PC-9 (cell line): ENCODE measurements around the gene SRPK1. TPM values are rescaled to one million over a fixed set of nuclear protein-coding genes. Genes with fewer than 3 reads are reported as not detected.
"Not testable (repeated sequence)": the region's sequence is repeated elsewhere in the genome, so short reads cannot be mapped to it uniquely, and the experiment has no call there.

ENCODE experiments used
- BruUV-seq: library from RNA; stranded (reverse); fragments of 400-500 nt; replicated peaks from 2 replicates; lab custom pipeline; 2021; lab: Mats Ljungman, UMichigan
- CTCF ChIA-PET: fragments of 300-600 bp; sonication (Branson Sonifier 250); formaldehyde crosslinking; loops from one replicate; lab custom pipeline; 2022; ENCODE audit warnings: antibody characterized with exemption; lab: Charles Lee
- POLR2A ChIA-PET: fragments of 300-600 bp; sonication (Branson Sonifier 250); formaldehyde crosslinking; loops from one replicate; lab custom pipeline; 2022; ENCODE audit warnings: antibody characterized with exemption; ENCODE audit not compliant: unreplicated experiment; lab: Charles Lee
- DNase-seq, 2 experiments: peaks; one replicate each; pipeline versions ENCODE4 v3.0.0 to v3.0.0-alpha.2; 2015 to 2022; ENCODE audit warnings: mixed read lengths in 1 of 2
- H2AFZ ChIP-seq: fragments of 200-600 bp; sonication (generic); 2 replicates; pipeline ENCODE4 v1.8.1; 2017; ENCODE audit warnings: antibody characterized with exemption
- H3F3A ChIP-seq: fragments of 200-600 bp; sonication (generic); 2 replicates; pipeline ENCODE4 v1.8.1; 2017; ENCODE audit warnings: antibody characterized with exemption, mild to moderate bottlenecking, low read depth; ENCODE audit not compliant: insufficient read depth
- H3K27ac ChIP-seq: fragments of 200-600 bp; sonication (generic); 2 replicates; pipeline ENCODE4 v1.6.1; 2016; ENCODE audit warnings: mixed run types
- H3K27me3 ChIP-seq: fragments of 200-600 bp; sonication (generic); 2 replicates; pipeline ENCODE4 v1.6.1; 2016; ENCODE audit warnings: low read depth, mixed run types; ENCODE audit not compliant: insufficient read depth
- H3K36me3 ChIP-seq: fragments of 200-600 bp; sonication (generic); 2 replicates; pipeline ENCODE4 v1.6.1; 2016; ENCODE audit warnings: low read depth, mixed run types
- H3K4me1 ChIP-seq: fragments of 200-600 bp; sonication (generic); replicated peaks from 2 replicates; pipeline ENCODE4 v1.6.1; 2016; ENCODE audit warnings: mixed run types; ENCODE audit not compliant: insufficient read depth
- H3K4me2 ChIP-seq: fragments of 200-600 bp; sonication (generic); 2 replicates; pipeline ENCODE4 v1.6.1; 2017; ENCODE audit warnings: mixed run types
- H3K4me3 ChIP-seq: fragments of 200-600 bp; sonication (generic); 2 replicates; pipeline ENCODE4 v1.6.1; 2016; ENCODE audit warnings: mixed run types
- H3K79me2 ChIP-seq: fragments of 200-600 bp; sonication (generic); 2 replicates; pipeline ENCODE4 v1.6.1; 2017; ENCODE audit warnings: low read depth, mixed run types
- H3K9me2 ChIP-seq: fragments of 200-600 bp; sonication (generic); 2 replicates; pipeline ENCODE4 v1.8.1; 2017; ENCODE audit warnings: mild to moderate bottlenecking; ENCODE audit not compliant: insufficient read depth
- H3K9me3 ChIP-seq: fragments of 200-600 bp; sonication (generic); 2 replicates; pipeline ENCODE4 v1.8.1; 2016; ENCODE audit warnings: low read depth; ENCODE audit not compliant: insufficient read depth
- H4K20me1 ChIP-seq: fragments of 200-600 bp; sonication (generic); 2 replicates; pipeline ENCODE4 v1.8.1; 2017; ENCODE audit not compliant: insufficient read depth
- EZH2 ChIP-seq: fragments of 200-600 bp; sonication (generic); IDR thresholded peaks from 2 replicates; pipeline ENCODE4 v1.8.0; 2017; ENCODE audit warnings: antibody characterized with exemption, low read depth
- intact Hi-C: fragments of 100-400 bp; cut with micrococcal nuclease; formaldehyde crosslinking; loops from one replicate; pipeline ENCODE4 v1.10.0; 2022; ENCODE audit not compliant: unreplicated experiment
- total RNA-seq: library from RNA; stranded (reverse); gene quantifications from 2 replicates; pipeline ENCODE4 v1.2.3, GENCODE V29; 2021
- TF ChIP-seq, protein P1 (sequence below): fragments of 200-600 bp; sonication (generic); conservative IDR thresholded peaks from 2 replicates; pipeline ENCODE4 v1.6.1; 2017; ENCODE audit warnings: mixed run types, antibody characterized with exemption, mild to moderate bottlenecking, moderate library complexity

The SRPK1 gene
- total RNA-seq, 1 experiment from 2014 or later, result 98.7 TPM

DNA sequence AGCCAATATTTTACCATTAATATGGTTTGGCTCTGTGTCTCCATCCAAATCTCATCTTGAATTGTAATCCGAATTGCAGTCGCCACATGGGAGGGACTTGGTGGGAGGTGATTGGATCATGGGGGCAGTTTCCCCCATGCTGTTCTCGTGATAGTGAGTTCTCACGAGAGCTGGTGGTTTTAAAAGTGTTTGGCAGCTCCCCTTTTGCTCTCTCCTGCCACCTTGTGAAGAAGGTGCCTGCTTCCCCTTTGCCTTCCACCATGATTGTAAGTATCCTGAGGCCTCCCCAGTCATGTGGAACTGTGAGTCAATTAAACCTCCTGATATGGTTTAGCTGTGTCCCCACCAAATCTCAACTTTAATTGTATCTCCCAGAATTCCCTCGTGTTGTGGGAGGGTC is 18.4 kb upstream of the SRPK1 start:
- H3K4me2 ChIP-seq, H3K36me3 ChIP-seq, H3F3A ChIP-seq, H4K20me1 ChIP-seq, BruUV-seq, H3K27me3 ChIP-seq, H3K27ac ChIP-seq, intact Hi-C loops, DNase-seq, H3K4me3 ChIP-seq, H3K9me3 ChIP-seq, CTCF ChIA-PET, H3K9me2 ChIP-seq, H3K79me2 ChIP-seq, H2AFZ ChIP-seq: not testable (repeated sequence)
- H3K4me1 ChIP-seq, result peaks cover 10% of the 10 kb centered on the region
- POLR2A ChIA-PET, result interaction anchor here (0.6 kb wide), 1 partner anchor 142 kb away, joined by 3 read pairs; the partner anchor contains the start of gene CLPS

- no peak overlapping the region for H2AFZ ChIP-seq
- H3K4me2 ChIP-seq, result no peak overlapping the region
- H3K27ac ChIP-seq, result no peak overlapping the region
- no peaks in the 10 kb centered on the region for H4K20me1 ChIP-seq
- H3K9me2 ChIP-seq, result no peaks in the 10 kb centered on the region
- 0 out of 2 replicates have a peak, but pooled peaks cover 4% of the 10 kb centered on the region for H3K9me3 ChIP-seq
- ChIA-PET CTCF (interaction anchor here (0.7 kb wide), 1 partner anchor 915 kb away, joined by 4 read pairs; no protein-coding TSS in a partner anchor), POLR2A (no interaction called here)
- no TSS peak for BruUV-seq
- H3K4me1 ChIP-seq, result no peaks in the 10 kb centered on the region
- TF ChIP-seq, protein P1, sequence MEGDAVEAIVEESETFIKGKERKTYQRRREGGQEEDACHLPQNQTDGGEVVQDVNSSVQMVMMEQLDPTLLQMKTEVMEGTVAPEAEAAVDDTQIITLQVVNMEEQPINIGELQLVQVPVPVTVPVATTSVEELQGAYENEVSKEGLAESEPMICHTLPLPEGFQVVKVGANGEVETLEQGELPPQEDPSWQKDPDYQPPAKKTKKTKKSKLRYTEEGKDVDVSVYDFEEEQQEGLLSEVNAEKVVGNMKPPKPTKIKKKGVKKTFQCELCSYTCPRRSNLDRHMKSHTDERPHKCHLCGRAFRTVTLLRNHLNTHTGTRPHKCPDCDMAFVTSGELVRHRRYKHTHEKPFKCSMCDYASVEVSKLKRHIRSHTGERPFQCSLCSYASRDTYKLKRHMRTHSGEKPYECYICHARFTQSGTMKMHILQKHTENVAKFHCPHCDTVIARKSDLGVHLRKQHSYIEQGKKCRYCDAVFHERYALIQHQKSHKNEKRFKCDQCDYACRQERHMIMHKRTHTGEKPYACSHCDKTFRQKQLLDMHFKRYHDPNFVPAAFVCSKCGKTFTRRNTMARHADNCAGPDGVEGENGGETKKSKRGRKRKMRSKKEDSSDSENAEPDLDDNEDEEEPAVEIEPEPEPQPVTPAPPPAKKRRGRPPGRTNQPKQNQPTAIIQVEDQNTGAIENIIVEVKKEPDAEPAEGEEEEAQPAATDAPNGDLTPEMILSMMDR, result no peak
- TF ChIP-seq EZH2, result no peak
- no peaks in the 10 kb centered on the region for H3K27me3 ChIP-seq
- H3K36me3 ChIP-seq, result no peaks in the 10 kb centered on the region
- H3F3A ChIP-seq, result no peaks in the 10 kb centered on the region
- intact Hi-C loops, result no loop called here
- no peak overlapping the region for H3K4me3 ChIP-seq
- no peaks in the 10 kb centered on the region for H3K79me2 ChIP-seq
- no peak for DNase-seq
Observed at GRCh38 chr6:35936681-35937359, 15.9 kb upstream of the SRPK1 start.

- TF ChIP-seq, protein P1, result no peak
- no peak for TF ChIP-seq EZH2
- Histone ChIP-seq H3K27me3 (no peaks in the 10 kb centered on the region), H3K9me2 (no peaks in the 10 kb centered on the region), H3K36me3 (no peaks in the 10 kb centered on the region), H3F3A (no peaks in the 10 kb centered on the region), H3K9me3 (0 out of 2 replicates have a peak, but pooled peaks cover 4% of the 10 kb centered on the region), H2AFZ (no peak overlapping the region), H3K27ac (no peak overlapping the region), H3K4me2 (no peak overlapping the region), H3K4me3 (no peak overlapping the region), H4K20me1 (no peaks in the 10 kb centered on the region), H3K4me1 (no peaks in the 10 kb centered on the region), H3K79me2 (no peaks in the 10 kb centered on the region)
- BruUV-seq, result no TSS peak
- DNase-seq, result no peak
- intact Hi-C loops, result no loop called here
- POLR2A ChIA-PET, result interaction anchor here (0.6 kb wide), 1 partner anchor 569 kb away, joined by 3 read pairs; no protein-coding TSS in a partner anchor
- CTCF ChIA-PET, result no interaction called here
Observed at GRCh38 chr6:35935469-35935868, 14.6 kb upstream of the SRPK1 start.
